ENCODE results near the gene RPL39. TPM values are rescaled to one million over a fixed set of nuclear protein-coding genes. Genes with fewer than 3 reads are reported as not detected.

Gene RPL39
- total RNA-seq, 3 donors from 2014 or later, result 7,705 to 9,033 (median 8,363) TPM

DNA sequence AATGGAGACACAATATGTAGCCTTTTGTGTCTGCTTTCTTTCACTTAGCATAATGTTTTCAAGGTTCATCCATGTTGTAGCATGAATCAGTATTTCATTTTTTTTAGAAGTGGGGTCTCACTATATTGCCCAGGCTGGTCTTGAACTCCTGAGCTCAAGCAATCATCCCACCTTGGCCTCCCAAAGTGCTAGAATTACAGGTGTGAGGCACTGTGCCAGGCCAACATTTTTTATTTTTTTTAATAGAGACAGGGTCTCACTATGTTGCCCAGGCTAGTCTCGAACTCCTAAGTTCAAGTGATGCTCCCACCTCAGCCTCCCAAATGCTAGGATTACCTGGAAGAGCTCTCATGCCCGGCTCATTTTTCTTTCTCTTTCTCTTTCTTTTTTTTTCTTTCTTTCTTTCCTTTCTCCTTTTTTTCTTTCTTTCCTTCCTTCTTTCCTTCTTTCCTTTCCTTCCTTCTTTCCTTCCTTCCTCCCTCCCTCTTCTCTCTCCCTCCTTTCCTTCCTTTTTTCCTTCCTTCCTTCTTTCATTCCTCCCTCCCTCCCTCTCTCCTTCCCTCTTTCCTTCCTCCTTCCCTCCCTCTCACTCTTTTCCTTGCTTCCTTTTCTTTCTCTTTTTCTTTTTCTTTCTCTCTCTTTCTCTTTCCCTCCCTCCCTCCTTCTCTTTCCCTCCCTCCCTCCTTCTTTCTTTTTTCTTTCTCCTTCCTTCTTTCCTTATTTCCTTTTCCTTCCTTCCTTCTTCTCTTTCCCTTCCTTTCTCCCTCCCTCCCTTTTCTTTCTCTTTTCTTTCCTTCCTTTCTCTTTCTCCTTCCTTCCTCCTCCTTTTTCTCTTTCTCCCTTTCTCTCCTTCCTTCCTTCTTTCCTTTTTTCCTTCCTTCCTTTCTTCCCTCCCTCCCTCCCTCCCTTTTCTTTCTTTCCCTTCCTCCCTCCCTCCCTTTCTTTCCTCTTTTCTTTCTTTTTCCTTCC lies 10.1 kb upstream of the RPL39 start:
- intact Hi-C loops (cut with DNase I; ENCODE audit: low total_unique reads), result no loop called here
- Histone ChIP-seq H3K27ac (no peak overlapping the region), H3K9me3 (no peaks in the 10 kb centered on the region), H3K27me3 (no peaks in the 10 kb centered on the region), H3K36me3 (no peaks in the 10 kb centered on the region), H3K4me3 (no peak overlapping the region), H3K4me1 (no peaks in the 10 kb centered on the region)
- no peak for DNase-seq (ENCODE audit: low spot score in 2 of 2)
- TF ChIP-seq, protein P1, sequence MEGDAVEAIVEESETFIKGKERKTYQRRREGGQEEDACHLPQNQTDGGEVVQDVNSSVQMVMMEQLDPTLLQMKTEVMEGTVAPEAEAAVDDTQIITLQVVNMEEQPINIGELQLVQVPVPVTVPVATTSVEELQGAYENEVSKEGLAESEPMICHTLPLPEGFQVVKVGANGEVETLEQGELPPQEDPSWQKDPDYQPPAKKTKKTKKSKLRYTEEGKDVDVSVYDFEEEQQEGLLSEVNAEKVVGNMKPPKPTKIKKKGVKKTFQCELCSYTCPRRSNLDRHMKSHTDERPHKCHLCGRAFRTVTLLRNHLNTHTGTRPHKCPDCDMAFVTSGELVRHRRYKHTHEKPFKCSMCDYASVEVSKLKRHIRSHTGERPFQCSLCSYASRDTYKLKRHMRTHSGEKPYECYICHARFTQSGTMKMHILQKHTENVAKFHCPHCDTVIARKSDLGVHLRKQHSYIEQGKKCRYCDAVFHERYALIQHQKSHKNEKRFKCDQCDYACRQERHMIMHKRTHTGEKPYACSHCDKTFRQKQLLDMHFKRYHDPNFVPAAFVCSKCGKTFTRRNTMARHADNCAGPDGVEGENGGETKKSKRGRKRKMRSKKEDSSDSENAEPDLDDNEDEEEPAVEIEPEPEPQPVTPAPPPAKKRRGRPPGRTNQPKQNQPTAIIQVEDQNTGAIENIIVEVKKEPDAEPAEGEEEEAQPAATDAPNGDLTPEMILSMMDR (IDR thresholded peaks at IDR 0.05), result no peak
- no peak for TF ChIP-seq POLR2A (IDR thresholded peaks at IDR 0.05)
- no peak for TF ChIP-seq POLR2AphosphoS5 (IDR thresholded peaks at IDR 0.05)

DNA sequence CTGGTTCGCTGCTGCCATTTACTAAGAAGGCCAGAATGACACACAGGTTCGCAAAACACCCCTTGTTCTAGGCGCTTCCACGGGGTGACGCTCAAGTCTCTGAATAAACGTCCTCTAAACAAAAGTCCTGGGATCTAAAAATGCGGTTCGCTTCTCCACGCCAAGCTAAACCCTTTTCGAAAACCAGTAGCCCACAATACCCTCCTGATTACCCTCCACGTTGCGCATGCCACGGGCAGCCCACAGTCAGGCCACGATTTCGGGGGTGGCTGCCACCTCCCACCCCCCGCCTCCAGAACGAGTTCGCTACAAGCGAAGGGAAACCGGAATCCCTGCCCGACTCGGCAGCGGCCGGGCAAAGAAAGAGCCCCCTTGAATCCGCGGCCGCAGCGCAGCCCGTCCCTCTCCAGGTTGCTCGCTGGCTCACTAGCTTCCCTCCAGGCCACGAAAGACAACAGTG lies 423 bp downstream of the RPL39 start:
- intact Hi-C loops (cut with DNase I; ENCODE audit: low total_unique reads), result no loop called here
- Histone ChIP-seq H3K27me3 (no peaks in the 10 kb centered on the region), H3K9me3 (no peaks in the 10 kb centered on the region), H3K4me3 (peak overlapping the region; percentile 52 to 67 (median 64)), H3K4me1 (no peaks in the 10 kb centered on the region), H3K27ac (peak overlapping the region; percentile 88 to 94), H3K36me3 (no peaks in the 10 kb centered on the region)
- DNase-seq (ENCODE audit: low spot score in 2 of 2), result peak; percentile 18 to 48
- TF ChIP-seq, protein P1 (IDR thresholded peaks at IDR 0.05), result no peak
- TF ChIP-seq POLR2A (IDR thresholded peaks at IDR 0.05) (no peak), POLR2AphosphoS5 (IDR thresholded peaks at IDR 0.05) (no peak)

DNA sequence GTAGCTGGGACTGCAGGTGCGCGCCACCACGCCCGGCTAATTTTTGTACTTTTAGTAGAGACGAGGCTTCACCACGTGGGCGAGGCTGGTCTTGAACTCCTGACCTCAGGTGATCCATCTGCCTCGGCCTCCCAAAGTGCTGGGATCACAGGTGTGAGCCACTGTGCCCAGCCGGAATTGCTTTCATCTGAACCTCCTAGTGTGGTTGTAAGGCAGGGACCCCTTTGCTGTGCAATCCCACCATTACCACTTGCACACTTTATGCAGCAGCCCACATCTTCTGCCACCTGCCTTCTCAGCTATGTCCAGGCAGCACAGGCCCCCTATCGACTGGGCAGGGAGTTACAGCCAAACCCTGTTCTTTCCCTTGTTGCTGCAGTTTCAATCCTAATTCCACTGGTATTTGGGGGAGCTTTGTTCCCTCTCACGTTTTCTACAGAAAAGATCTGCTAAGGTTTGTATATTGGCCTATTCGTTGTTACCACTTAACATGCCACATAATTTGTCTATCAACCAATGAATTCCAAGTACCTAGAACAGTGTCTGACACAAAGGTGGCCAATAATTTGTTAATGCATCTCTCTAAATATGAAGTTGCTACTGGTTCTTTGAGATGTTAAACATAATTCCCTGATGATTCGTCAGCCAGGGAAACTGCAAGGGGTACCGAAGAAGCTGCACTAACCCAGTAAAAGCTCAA lies 6.5 kb downstream of the RPL39 start:
- no peaks in the 10 kb centered on the region for H3K36me3 ChIP-seq
- DNase-seq (ENCODE audit: low spot score in 2 of 2), result no peak
- no peaks in the 10 kb centered on the region for H3K27me3 ChIP-seq
- no peak overlapping the region for H3K4me3 ChIP-seq
- H3K27ac ChIP-seq, result no peak overlapping the region
- no peak for TF ChIP-seq POLR2AphosphoS5 (IDR thresholded peaks at IDR 0.05)
- H3K4me1 ChIP-seq, result no peaks in the 10 kb centered on the region
- intact Hi-C loops (cut with DNase I; ENCODE audit: low total_unique reads), result no loop called here
- no peaks in the 10 kb centered on the region for H3K9me3 ChIP-seq

DNA sequence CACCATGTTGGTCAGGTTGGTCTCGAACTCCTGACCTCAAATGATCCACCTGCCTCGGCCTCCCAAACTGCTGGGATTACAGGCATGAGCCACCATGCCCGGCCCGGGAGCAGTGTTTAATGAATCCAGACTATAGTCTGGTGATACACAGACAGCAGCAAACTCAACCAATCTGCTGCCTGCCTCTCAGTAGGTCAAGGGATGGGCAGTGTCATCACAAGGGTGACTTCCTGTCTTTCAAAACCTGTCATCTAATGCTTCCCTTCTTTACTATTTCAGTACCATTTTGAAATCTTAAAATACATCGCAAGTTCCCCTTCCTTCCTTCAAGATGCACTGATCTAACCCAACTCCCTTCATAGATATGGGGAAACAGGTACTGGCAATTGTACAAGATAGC lies 8.4 kb downstream of the RPL39 start:
- no peak overlapping the region for H3K4me3 ChIP-seq
- no peaks in the 10 kb centered on the region for H3K4me1 ChIP-seq
- DNase-seq (ENCODE audit: low spot score in 2 of 2), result no peak
- H3K9me3 ChIP-seq, result no peaks in the 10 kb centered on the region
- H3K27ac ChIP-seq, result no peak overlapping the region
- H3K36me3 ChIP-seq, result no peaks in the 10 kb centered on the region
- intact Hi-C loops (cut with DNase I; ENCODE audit: low total_unique reads), result no loop called here
- H3K27me3 ChIP-seq, result no peaks in the 10 kb centered on the region
- TF ChIP-seq POLR2A (IDR thresholded peaks at IDR 0.05) (no peak), POLR2AphosphoS5 (IDR thresholded peaks at IDR 0.05) (no peak)
- TF ChIP-seq, protein P1 (IDR thresholded peaks at IDR 0.05), result no peak

DNA sequence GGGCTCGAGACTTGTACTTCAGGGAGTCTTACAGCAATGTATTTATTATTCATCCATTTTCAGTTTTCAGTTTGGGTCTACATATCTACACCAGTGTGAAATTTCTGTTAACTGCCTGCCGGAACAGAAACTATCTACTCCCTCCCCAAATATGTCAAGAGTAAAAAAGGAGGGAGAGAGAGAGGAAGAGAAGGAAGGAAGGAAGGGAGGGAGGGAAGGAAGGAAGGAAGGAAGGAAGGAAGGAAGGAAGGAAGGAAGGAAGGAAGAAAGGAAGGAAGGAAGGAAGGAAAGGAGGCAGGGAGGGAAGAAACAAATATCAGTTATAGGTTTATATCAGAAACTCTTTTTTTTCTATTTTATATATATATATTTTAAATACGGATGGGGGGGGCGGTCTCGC lies 12.6 kb downstream of the RPL39 start:
- no peak for DNase-seq (ENCODE audit: low spot score in 2 of 2)
- no peaks in the 10 kb centered on the region for H3K4me1 ChIP-seq
- no peak overlapping the region for H3K4me3 ChIP-seq
- intact Hi-C loops (cut with DNase I; ENCODE audit: low total_unique reads), result no loop called here
- H3K36me3 ChIP-seq, result no peaks in the 10 kb centered on the region
- no peak overlapping the region for H3K27ac ChIP-seq
- TF ChIP-seq, protein P1 (IDR thresholded peaks at IDR 0.05), result no peak
- TF ChIP-seq POLR2A (IDR thresholded peaks at IDR 0.05), result no peak
- TF ChIP-seq POLR2AphosphoS5 (IDR thresholded peaks at IDR 0.05), result no peak
- peaks cover 0 to 3% of the 10 kb centered on the region in 2 donors for H3K27me3 ChIP-seq
- H3K9me3 ChIP-seq, result no peaks in the 10 kb centered on the region
